ENCODE results near the gene BCL6B.

BCL6B gene

DNA sequence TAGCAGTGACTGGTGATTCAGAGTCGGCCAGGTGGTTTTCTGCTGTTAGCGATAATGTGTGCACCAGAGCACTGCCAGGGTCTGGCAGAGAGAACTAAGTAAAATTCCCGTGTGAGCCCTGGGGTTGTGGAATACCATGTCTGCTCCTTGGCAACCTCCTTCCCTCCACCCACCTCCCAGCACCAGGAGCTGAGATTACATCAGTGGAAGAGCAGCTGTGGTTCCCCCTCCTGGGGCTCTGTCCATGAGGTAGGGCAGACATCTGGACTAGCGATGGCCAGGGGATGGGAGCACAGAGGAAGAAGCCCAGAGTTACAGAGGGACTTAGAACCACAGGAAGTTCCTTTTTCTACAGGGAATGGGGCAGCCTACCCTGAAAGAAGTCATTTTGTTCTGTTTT, 41.4 kb downstream of the BCL6B start:
- DNase-seq, result no peak

DNA sequence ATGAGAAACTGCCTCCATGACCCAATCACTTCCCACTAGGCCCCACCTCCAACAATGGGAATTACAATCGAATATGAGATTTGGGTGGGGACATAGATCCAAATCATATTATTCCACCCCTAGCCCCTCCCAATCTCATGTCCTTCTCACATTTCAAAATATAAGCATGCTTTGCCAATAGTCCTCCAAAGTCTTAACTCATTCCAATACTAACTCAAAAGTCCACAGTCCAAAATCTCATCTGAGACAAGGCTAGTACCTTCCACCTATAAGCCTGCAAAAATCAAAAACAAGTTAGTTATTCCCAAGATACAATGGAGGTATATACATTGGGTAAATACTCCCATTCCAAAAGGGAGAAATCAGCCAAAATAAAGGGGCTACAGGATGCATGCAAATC, 44.3 kb downstream of the BCL6B start:
- no peak for DNase-seq

DNA sequence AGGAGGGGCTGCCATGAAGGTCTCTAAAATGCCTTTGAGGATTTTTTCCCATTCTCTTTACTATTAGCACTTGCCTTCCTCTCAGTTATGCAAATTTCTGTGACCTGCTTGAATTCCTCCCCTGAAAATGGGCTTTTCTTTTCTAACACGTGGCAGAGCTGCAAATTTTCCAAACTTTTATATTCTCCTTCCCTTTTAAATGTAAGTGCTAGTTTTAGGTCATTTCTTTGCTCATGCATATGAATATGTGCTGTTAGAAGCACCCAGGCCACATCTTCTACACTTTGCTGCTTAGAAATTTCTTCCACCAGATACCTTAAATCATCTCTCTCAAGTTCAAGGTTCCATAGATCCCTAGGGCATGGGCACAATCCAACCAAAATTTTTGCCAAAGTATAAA, 45.4 kb downstream of the BCL6B start:
- DNase-seq, result no peak

DNA sequence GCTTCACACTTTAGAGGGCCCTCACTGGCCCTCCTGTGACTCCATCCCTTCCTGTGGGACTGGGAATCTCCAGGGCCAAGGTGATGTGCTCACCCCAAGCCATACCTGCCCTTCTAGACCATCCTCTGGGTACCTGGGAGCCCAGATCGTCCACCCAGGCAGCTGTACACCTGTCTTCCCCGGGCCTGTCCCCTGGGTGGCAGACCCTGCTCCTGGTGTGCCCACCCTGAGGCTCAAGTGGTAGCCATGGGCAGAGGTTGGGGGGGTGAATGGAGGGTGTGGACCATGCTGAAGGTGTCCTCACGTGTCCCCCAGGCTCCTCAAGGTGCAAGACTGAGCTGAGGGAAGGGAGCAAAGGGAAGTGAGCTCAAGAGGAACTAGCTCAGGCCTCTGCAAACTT, 47.9 kb downstream of the BCL6B start:
- no peak for DNase-seq

DNA sequence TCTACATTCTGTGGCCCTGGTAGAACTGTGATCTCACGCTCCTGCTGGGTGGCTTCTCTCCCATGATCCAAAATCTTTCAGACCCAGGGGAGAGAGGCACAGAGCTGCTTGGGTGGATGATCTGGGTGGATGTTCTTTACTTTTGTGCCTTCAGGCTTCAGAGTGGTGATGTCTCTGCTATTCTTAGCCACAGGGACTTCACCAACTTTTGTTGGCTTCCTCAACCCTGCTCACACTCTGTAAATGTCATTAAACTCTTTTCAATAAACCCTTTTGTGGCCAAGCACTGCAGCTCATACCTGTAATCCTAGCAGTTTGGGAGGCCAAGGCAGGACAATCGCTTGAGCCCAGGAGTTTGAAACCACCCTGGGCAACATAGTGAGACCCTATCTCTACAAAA, 49.6 kb downstream of the BCL6B start:
- DNase-seq, result no peak

DNA sequence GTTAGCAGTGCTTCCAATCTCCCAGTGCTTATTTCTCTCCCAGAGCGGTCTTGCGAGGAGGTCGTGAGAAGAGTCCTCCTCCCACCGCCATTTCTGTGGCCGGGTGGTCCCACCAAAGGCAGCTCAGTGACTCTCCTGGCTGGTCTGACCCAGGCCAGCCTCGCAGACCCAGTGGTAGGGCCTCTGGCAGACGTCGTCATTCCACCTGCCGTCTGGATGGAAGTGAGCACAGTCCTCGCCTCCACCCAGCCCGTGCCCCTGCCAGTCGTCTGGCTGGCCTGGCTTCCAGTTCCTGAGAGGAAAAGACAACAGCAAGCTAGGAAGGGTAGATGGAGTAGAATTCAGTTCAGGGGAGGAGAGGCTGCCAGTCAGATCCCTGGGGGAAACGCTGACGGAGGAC, 52.1 kb downstream of the BCL6B start:
- no peak for DNase-seq

DNA sequence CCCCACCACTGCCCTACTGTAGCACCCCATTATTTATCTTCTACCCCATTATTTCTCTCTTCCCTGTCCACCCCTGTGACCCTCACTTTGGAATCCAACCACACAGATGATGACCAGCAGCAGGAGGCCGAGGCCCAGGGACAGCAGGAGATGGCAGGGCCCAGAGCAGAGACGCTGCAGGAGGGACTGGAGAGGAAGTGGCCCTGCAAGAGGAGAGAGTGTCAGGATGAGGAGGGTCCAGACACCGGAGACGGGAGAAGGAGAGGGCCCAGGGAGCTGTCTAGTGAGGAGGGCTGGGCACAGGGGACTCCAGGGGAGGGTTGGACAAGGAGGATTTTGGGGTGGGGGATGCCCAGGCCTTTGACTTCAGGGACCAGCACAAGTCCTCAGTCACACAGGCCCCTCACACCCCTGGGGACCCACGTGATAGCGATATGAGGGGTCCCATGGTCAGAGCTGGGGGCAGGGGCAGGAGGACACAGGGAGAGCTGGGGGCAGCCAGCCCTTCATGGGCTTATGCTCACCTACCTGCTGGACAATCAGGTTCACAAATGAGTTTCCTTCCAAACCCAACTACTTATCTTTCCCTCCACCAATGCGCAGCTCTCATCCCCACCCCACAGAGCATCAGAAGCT, 55.2 kb downstream of the BCL6B start:
- no peak for DNase-seq

DNA sequence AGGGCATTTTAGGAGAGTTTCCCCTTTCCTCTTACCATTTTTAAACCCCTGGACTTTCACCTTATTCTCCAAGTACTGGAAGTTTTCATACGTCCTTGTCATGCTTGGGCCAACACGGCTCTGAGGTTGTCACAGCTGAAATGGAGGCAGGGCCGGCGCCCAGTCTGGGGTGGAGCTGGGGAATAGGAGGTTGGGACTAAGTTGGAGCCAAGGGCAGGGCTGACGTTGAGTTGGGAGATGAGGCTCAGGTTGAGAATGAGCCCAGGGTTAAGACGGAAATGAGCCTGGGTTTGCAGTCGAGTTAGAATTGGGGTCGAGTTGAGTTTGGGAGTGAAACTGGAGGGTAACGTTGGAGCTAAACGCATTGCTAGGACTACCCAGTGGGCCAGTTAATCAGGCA, 55.9 kb downstream of the BCL6B start:
- no peak for DNase-seq
